HepG2 (cell line): Measurements from ENCODE around the gene THRSP. TPM values are rescaled to one million over a fixed set of nuclear protein-coding genes. Genes with fewer than 3 reads are reported as not detected.
A peak's percentile ranks its signal among the peaks of the same experiment; 100 is the strongest.
"Not testable (repeated sequence)": the region's sequence is repeated elsewhere in the genome, so short reads cannot be mapped to it uniquely, and the experiment has no call there.

Source experiments
- ARID4A ChIP-seq: sonication (generic); formaldehyde crosslinking; IDR thresholded peaks from 2 replicates; pipeline ENCODE4 v1.5.0; 2020; ENCODE audit warnings: mild to moderate bottlenecking, missing genetic modification reagents, borderline replicate concordance
- ARID5B ChIP-seq: IDR thresholded peaks from 2 replicates; pipeline ENCODE4 v1.4.0; 2020; ENCODE audit warnings: mild to moderate bottlenecking, missing genetic modification reagents
- CCDC6 ChIP-seq: sonication (generic); formaldehyde crosslinking; IDR thresholded peaks from 2 replicates; pipeline ENCODE4 v1.8.1; 2022; ENCODE audit warnings: mild to moderate bottlenecking, missing genetic modification reagents, moderate library complexity
- CREB1 ChIP-seq, 2 experiments: fragments of 450-650 bp in 1 of 2; IDR thresholded peaks; 2 replicates each; pipeline ENCODE4 v1.6.1; 2016 to 2017; ENCODE audit warnings: control low read depth in 1 of 2, mild to moderate bottlenecking in 1 of 2, missing compliant biosample characterization in 1 of 2, missing genetic modification characterization in 1 of 2
- CSRNP1 ChIP-seq: sonication (generic); formaldehyde crosslinking; IDR thresholded peaks from 2 replicates; pipeline ENCODE4 v1.8.1; 2023; ENCODE audit warnings: mild to moderate bottlenecking, missing genetic modification reagents
- HDAC2 ChIP-seq: sonication (generic); formaldehyde crosslinking; IDR thresholded peaks from 2 replicates; pipeline ENCODE4 v1.4.0; 2020; ENCODE audit warnings: missing genetic modification reagents
- HMGXB3 ChIP-seq: sonication (generic); formaldehyde crosslinking; IDR thresholded peaks from 2 replicates; pipeline ENCODE4 v1.4.0; 2020; ENCODE audit warnings: missing genetic modification reagents, borderline replicate concordance
- MED1 ChIP-seq: sonication (generic); formaldehyde crosslinking; IDR thresholded peaks from 2 replicates; pipeline ENCODE4 v1.4.0; 2020; ENCODE audit warnings: missing genetic modification reagents
- NR2C2 ChIP-seq: sonication (generic); formaldehyde crosslinking; IDR thresholded peaks from 2 replicates; pipeline ENCODE4 v1.4.0; 2020; ENCODE audit warnings: missing genetic modification reagents, mild to moderate bottlenecking, moderate library complexity, borderline replicate concordance
- ZBTB25 ChIP-seq: IDR thresholded peaks from 2 replicates; pipeline ENCODE4 v1.6.1; 2018; ENCODE audit warnings: missing genetic modification reagents
- ZNF644 ChIP-seq: IDR thresholded peaks from 2 replicates; pipeline ENCODE4 v1.6.1; 2016; ENCODE audit warnings: low read depth
- polyA plus RNA-seq, 8 experiments: library from polyadenylated mRNA; depleted of rRNA in 3 of 8; stranded (reverse) in 7 of 8; unstranded in 1 of 8; fragments of >200 nt; fragmentation: Illumina TruSeq in 4 of 8; extraction: Trizol in 4 of 8; gene quantifications; 2 replicates each; pipeline versions ENCODE4 v1.2.1 to v1.2.3, GENCODE V29; 2011 to 2016; ENCODE audit warnings: low read depth in 4 of 8, missing spikeins in 1 of 8, mixed read lengths in 1 of 8; ENCODE audit not compliant: insufficient read depth in 1 of 8
- total RNA-seq, 5 experiments: library from RNA; depleted of rRNA; stranded (reverse); fragments of >200 nt; fragmentation: Illumina TruSeq; extraction: Trizol; gene quantifications; 2 replicates each; pipeline ENCODE4 v1.2.3, GENCODE V29; 2016; ENCODE audit warnings: low read depth in 1 of 5

Gene THRSP
- total and polyA plus RNA-seq, 2 of the 13 experiments (the other 11 are each of a cell fraction or from before 2014, with no cell fraction given), result 0.13 to 0.58 TPM

- TF ChIP-seq MED1 (CRISPR knock-in tag), result peak; percentile 83
- TF ChIP-seq NR2C2 (CRISPR knock-in tag), result peak; percentile 54
- TF ChIP-seq HDAC2 (CRISPR knock-in tag), result peak; percentile 83; the same call in 1 of the 2 replicates
- TF ChIP-seq CCDC6 (CRISPR knock-in tag), result peak; percentile 47; the same call in 1 of the 2 replicates
- TF ChIP-seq HMGXB3 (CRISPR knock-in tag), result peak; percentile 76; the same call in 1 of the 2 replicates
- TF ChIP-seq ZBTB25, result peak; percentile 66; the same call in 1 of the 2 replicates
- TF ChIP-seq ZNF644 (CRISPR knock-in tag), result peak; percentile 95
- peak; percentile 97 for TF ChIP-seq ARID5B
- TF ChIP-seq CSRNP1 (CRISPR knock-in tag), result 0 out of 2 replicates have a peak, but pooled peaks have one; percentile 24
- TF ChIP-seq ARID4A (CRISPR knock-in tag), result peak; percentile 42; the same call in 1 of the 2 replicates
- not testable (repeated sequence) for TF ChIP-seq CREB1 (IDR thresholded peaks at IDR 0.05)
- peak; percentile 78 for TF ChIP-seq CREB1 (CRISPR knock-in tag; IDR thresholded peaks at IDR 0.05)
Observed at GRCh38 chr11:78086521-78087074, 22.9 kb downstream of the THRSP start (continued).
